Testis (tissue), 3 donors: ENCODE data around the gene KCNQ1. TPM values are rescaled to one million over a fixed set of nuclear protein-coding genes. Genes with fewer than 3 reads are reported as not detected.

Source experiments
- DNase-seq: peaks from one replicate; pipeline ENCODE4 v3.0.0-alpha.2; 2019
- H3K27ac ChIP-seq, 2 donors: fragments of 200-600 bp; sonication (generic); one replicate each; pipeline ENCODE4 v1.5.1; 2019
- H3K27me3 ChIP-seq: fragments of 200-600 bp; sonication (generic); one replicate; pipeline ENCODE4 v1.5.1; 2019
- H3K36me3 ChIP-seq: fragments of 200-600 bp; sonication (generic); one replicate; pipeline ENCODE4 v1.5.1; 2017; ENCODE audit warnings: low read depth; ENCODE audit errors: missing control alignments
- H3K4me1 ChIP-seq: fragments of 200-600 bp; sonication (generic); one replicate; pipeline ENCODE4 v1.5.1; 2019
- H3K4me3 ChIP-seq, 2 donors: fragments of 200-600 bp; sonication (generic); one replicate each; pipeline ENCODE4 v1.5.1; 2017 to 2019
- H3K9me3 ChIP-seq: fragments of 200-600 bp; sonication (generic); one replicate; pipeline ENCODE4 v1.5.1; 2017
- POLR2A ChIP-seq: fragments of 450-650 bp; IDR thresholded peaks from one replicate; pipeline ENCODE4 v1.6.1; 2017; ENCODE audit warnings: antibody characterized with exemption, mild to moderate bottlenecking, moderate library complexity
- WGBS, 2 donors: methylation state at CpG; one replicate each; pipeline ENCODE4 v1.1.5; 2018; 5-methylcytosine and 5-hydroxymethylcytosine counted together
- intact Hi-C: fragments of 100-400 bp; cut with DNase I; formaldehyde crosslinking; loops from one replicate; pipeline ENCODE4 v1.15.1; 2023; ENCODE audit warnings: low total_unique reads
- polyA plus RNA-seq: library from polyadenylated mRNA; stranded (reverse); fragments of 350-450 nt; fragmentation: Illumina TruSeq; extraction: RNeasy Lipid Tissue Mini Kit (QIAGEN cat#74804); gene quantifications from one replicate; pipeline ENCODE4 v1.2.3, GENCODE V29; 2014; ENCODE audit warnings: low read depth, low replicate concordance; ENCODE audit not compliant: insufficient read depth
- total RNA-seq, 2 donors: library from RNA; depleted of rRNA; stranded (reverse); fragments of >200 nt; gene quantifications; one replicate each; pipeline ENCODE4 v1.2.3, GENCODE V29; 2016
- TF ChIP-seq, protein P1 (sequence below), 3 experiments: fragments of 450-650 bp in 2 of 3; fragments of 200-600 bp in 1 of 3; sonication (generic) in 1 of 3; IDR thresholded peaks; one replicate each; pipeline ENCODE4 v1.5.1; 2016 to 2019; ENCODE audit warnings: antibody characterized with exemption in 3 of 3, mild to moderate bottlenecking in 2 of 3, moderate library complexity in 1 of 3

KCNQ1 gene
- total and polyA plus RNA-seq, 3 donors from 2014 or later: 6.0 to 24.2 (median 12.8) TPM

- intact Hi-C loops: no loop called here
- no peaks in the 10 kb centered on the region for H3K9me3 ChIP-seq
- no peaks in the 10 kb centered on the region for H3K27me3 ChIP-seq
- H3K27ac ChIP-seq: no peak overlapping the region
- no peak overlapping the region for H3K4me3 ChIP-seq
- H3K4me1 ChIP-seq: peaks cover 6% of the 10 kb centered on the region
- 88 to 89% methylated on average over 8 to 16 of the region's 16 CpGs for WGBS, 2 donors
- no peak for DNase-seq
- no peaks in the 10 kb centered on the region for H3K36me3 ChIP-seq
- TF ChIP-seq POLR2A: no peak
- TF ChIP-seq, protein P1, sequence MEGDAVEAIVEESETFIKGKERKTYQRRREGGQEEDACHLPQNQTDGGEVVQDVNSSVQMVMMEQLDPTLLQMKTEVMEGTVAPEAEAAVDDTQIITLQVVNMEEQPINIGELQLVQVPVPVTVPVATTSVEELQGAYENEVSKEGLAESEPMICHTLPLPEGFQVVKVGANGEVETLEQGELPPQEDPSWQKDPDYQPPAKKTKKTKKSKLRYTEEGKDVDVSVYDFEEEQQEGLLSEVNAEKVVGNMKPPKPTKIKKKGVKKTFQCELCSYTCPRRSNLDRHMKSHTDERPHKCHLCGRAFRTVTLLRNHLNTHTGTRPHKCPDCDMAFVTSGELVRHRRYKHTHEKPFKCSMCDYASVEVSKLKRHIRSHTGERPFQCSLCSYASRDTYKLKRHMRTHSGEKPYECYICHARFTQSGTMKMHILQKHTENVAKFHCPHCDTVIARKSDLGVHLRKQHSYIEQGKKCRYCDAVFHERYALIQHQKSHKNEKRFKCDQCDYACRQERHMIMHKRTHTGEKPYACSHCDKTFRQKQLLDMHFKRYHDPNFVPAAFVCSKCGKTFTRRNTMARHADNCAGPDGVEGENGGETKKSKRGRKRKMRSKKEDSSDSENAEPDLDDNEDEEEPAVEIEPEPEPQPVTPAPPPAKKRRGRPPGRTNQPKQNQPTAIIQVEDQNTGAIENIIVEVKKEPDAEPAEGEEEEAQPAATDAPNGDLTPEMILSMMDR (IDR thresholded peaks at IDR 0.05): no peak
Observed at GRCh38 chr11:2724104-2724503, 279.3 kb downstream of the KCNQ1 start.

GRCh38 chr11:2724653-2725367, 280.0 kb downstream of the KCNQ1 start:
- Histone ChIP-seq H3K9me3 (no peaks in the 10 kb centered on the region), H3K27me3 (no peaks in the 10 kb centered on the region), H3K4me3 (no peak overlapping the region), H3K27ac (no peak overlapping the region), H3K4me1 (peaks cover 6% of the 10 kb centered on the region), H3K36me3 (no peaks in the 10 kb centered on the region)
- 68 to 75% methylated on average over 14 to 20 of the region's 20 CpGs for WGBS, 2 donors
- peak; percentile 52 for DNase-seq
- no peak for TF ChIP-seq POLR2A
- TF ChIP-seq, protein P1 (IDR thresholded peaks at IDR 0.05): no peak
- intact Hi-C loops: no loop called here

- intact Hi-C loops: no loop called here
- TF ChIP-seq POLR2A: no peak
- TF ChIP-seq, protein P1 (IDR thresholded peaks at IDR 0.05): no peak
- WGBS, 2 donors: 76 to 83% methylated on average over 10 to 27 of the region's 27 CpGs
- peak; percentile 70 for DNase-seq
- Histone ChIP-seq H3K36me3 (no peaks in the 10 kb centered on the region), H3K27ac (no peak overlapping the region), H3K4me1 (peaks cover 6% of the 10 kb centered on the region), H3K27me3 (no peaks in the 10 kb centered on the region), H3K4me3 (no peak overlapping the region), H3K9me3 (no peaks in the 10 kb centered on the region)
Observed at GRCh38 chr11:2725368-2726300, 280.8 kb downstream of the KCNQ1 start.

- 95 to 97% methylated on average over 4 of the region's 4 CpGs for WGBS, 2 donors
- Histone ChIP-seq H3K9me3 (no peaks in the 10 kb centered on the region), H3K4me1 (peaks cover 6% of the 10 kb centered on the region), H3K27ac (no peak overlapping the region), H3K27me3 (no peaks in the 10 kb centered on the region), H3K4me3 (no peak overlapping the region), H3K36me3 (no peaks in the 10 kb centered on the region)
- TF ChIP-seq, protein P1 (IDR thresholded peaks at IDR 0.05): no peak
- TF ChIP-seq POLR2A: no peak
- no peak for DNase-seq
- intact Hi-C loops: no loop called here
Observed at GRCh38 chr11:2726964-2727363, 282.2 kb downstream of the KCNQ1 start.
